HCT116 (cell line): ENCODE results near the gene ZNF438. TPM values are rescaled to one million over a fixed set of nuclear protein-coding genes. Genes with fewer than 3 reads are reported as not detected.

ENCODE experiments used
- ATAC-seq: fragments of 200-7000 bp; cut with Tn5 transposase; 2 replicates; pipeline ENCODE4 v1.9.1; 2020; ENCODE audit warnings: mild to moderate bottlenecking, moderate library complexity
- BruUV-seq: library from RNA; stranded (reverse); fragments of 400-500 nt; replicated peaks from 2 replicates; lab custom pipeline; 2021; lab: Mats Ljungman, UMichigan
- CTCF ChIA-PET: fragments of 300-600 bp; sonication (Branson Sonifier 250); formaldehyde crosslinking; loops from one replicate; lab custom pipeline; 2021; ENCODE audit warnings: antibody characterized with exemption; lab: Charles Lee
- POLR2A ChIA-PET: fragments of 300-600, 350-600 bp; sonication (Branson Sonifier 250); formaldehyde crosslinking; loops from one replicate; lab custom pipeline; 2021; ENCODE audit warnings: antibody characterized with exemption; lab: Charles Lee
- RAD21 ChIA-PET, 2 experiments: fragments of 300-600 bp; sonication (Branson Sonifier 250); formaldehyde crosslinking; loops; one replicate each; lab custom pipeline; 2023; ENCODE audit warnings: low total read pairs in 2 of 2; ENCODE audit not compliant: uncharacterized antibody in 2 of 2, unreplicated experiment in 2 of 2, low non-redundant PET in 1 of 2; lab: Charles Lee
- DNase-seq: peaks from one replicate; pipeline ENCODE4 v3.0.0-alpha.2; 2010; ENCODE audit warnings: low read depth, low spot score
- H2AFZ ChIP-seq: fragments of 200-600 bp; shearing (Covaris generic), sonication (generic); 2 replicates; pipeline ENCODE4 v1.6.1; 2017; ENCODE audit warnings: low read depth, mixed run types, mixed read lengths, antibody characterized with exemption, low read length; ENCODE audit not compliant: poor library complexity, severe bottlenecking
- H3K27ac ChIP-seq: 2 replicates; pipeline ENCODE4 v1.5.1; 2012; ENCODE audit warnings: low read depth, low read length
- H3K27me3 ChIP-seq: fragments of 200-600 bp; sonication (generic); 2 replicates; pipeline ENCODE4 v1.6.1; 2016; ENCODE audit warnings: mixed run types, low read length, mixed read lengths; ENCODE audit not compliant: insufficient read depth
- H3K36me3 ChIP-seq, 2 experiments: fragments of 200-500 bp in 1 of 2; fragments of 200-600 bp in 1 of 2; sonication (Bioruptor generic) in 1 of 2; sonication (generic) in 1 of 2; 2 replicates each; pipeline versions ENCODE4 v1.5.1 to v1.6.1; 2014 to 2016; ENCODE audit warnings: low read length in 2 of 2, inconsistent platforms in 1 of 2, mixed read lengths in 1 of 2, mixed run types in 1 of 2; ENCODE audit not compliant: insufficient read depth in 2 of 2, control insufficient read depth in 1 of 2
- H3K4me1 ChIP-seq, 2 experiments: fragments of 200-600 bp in 1 of 2; sonication (generic) in 1 of 2; 2 replicates each; pipeline versions ENCODE4 v1.5.1 to v1.6.1; 2012 to 2017; ENCODE audit warnings: low read length in 2 of 2, inconsistent platforms in 1 of 2, mild to moderate bottlenecking in 1 of 2, mixed read lengths in 1 of 2, mixed run types in 1 of 2, moderate library complexity in 1 of 2; ENCODE audit not compliant: insufficient read depth in 2 of 2, control insufficient read depth in 1 of 2
- H3K4me2 ChIP-seq: fragments of 200-600 bp; sonication (generic); 2 replicates; pipeline ENCODE4 v1.6.1; 2017; ENCODE audit warnings: mixed run types, low read length, mixed read lengths
- H3K4me3 ChIP-seq, 2 experiments: fragments of 200-600 bp in 1 of 2; sonication (generic) in 1 of 2; replicated peaks in 1 of 2; 2 replicates each; pipeline ENCODE4 v1.5.1; 2011 to 2016; ENCODE audit warnings: low read length in 2 of 2, control low read depth in 1 of 2, low read depth in 1 of 2, mild to moderate bottlenecking in 1 of 2, mixed read lengths in 1 of 2, mixed run types in 1 of 2
- H3K79me2 ChIP-seq: fragments of 200-600 bp; sonication (generic); 2 replicates; pipeline ENCODE4 v1.6.1; 2017; ENCODE audit warnings: mild to moderate bottlenecking, mixed run types, low read length, moderate library complexity, mixed read lengths; ENCODE audit not compliant: insufficient read depth
- H3K9ac ChIP-seq: fragments of 200-600 bp; sonication (generic); 2 replicates; pipeline ENCODE4 v1.6.1; 2016; ENCODE audit warnings: low read length, mixed read lengths
- H3K9me2 ChIP-seq: fragments of 200-600 bp; sonication (generic), shearing (Covaris generic); 2 replicates; pipeline ENCODE4 v1.6.1; 2017; ENCODE audit warnings: mixed run types, mild to moderate bottlenecking, moderate library complexity; ENCODE audit not compliant: insufficient read depth
- H3K9me3 ChIP-seq, 2 experiments: fragments of 200-500 bp in 1 of 2; fragments of 200-600 bp in 1 of 2; sonication (Bioruptor generic) in 1 of 2; sonication (generic) in 1 of 2; 2 replicates each; pipeline ENCODE4 v1.6.1; 2014 to 2017; ENCODE audit warnings: low read length in 2 of 2, mixed read lengths in 2 of 2, inconsistent platforms in 1 of 2, low read depth in 1 of 2, mild to moderate bottlenecking in 1 of 2, mixed run types in 1 of 2, moderate library complexity in 1 of 2; ENCODE audit not compliant: control insufficient read depth in 1 of 2, insufficient read depth in 1 of 2
- H4K20me1 ChIP-seq: fragments of 200-600 bp; sonication (generic), shearing (Covaris generic); 2 replicates; pipeline ENCODE4 v1.6.1; 2017; ENCODE audit warnings: mixed run types, mild to moderate bottlenecking, moderate library complexity; ENCODE audit not compliant: insufficient read depth
- CBX3 ChIP-seq: IDR thresholded peaks from 2 replicates; pipeline ENCODE4 v1.6.1; 2012; ENCODE audit warnings: low read depth
- ELF1 ChIP-seq: IDR thresholded peaks from 2 replicates; pipeline ENCODE4 v1.6.1; 2012; ENCODE audit warnings: low read depth, borderline replicate concordance
- JUND ChIP-seq: IDR thresholded peaks from 2 replicates; pipeline ENCODE4 v1.6.1; 2012
- POLR2AphosphoS5 ChIP-seq: IDR thresholded peaks from 2 replicates; pipeline ENCODE4 v1.6.1; 2011; ENCODE audit warnings: mild to moderate bottlenecking, low read depth, low read length, moderate library complexity
- SRF ChIP-seq: IDR thresholded peaks from 2 replicates; pipeline ENCODE4 v1.6.1; 2012; ENCODE audit warnings: low read depth
- YY1 ChIP-seq: IDR thresholded peaks from 2 replicates; pipeline ENCODE4 v1.6.1; 2011; ENCODE audit warnings: low read length, low read depth, moderate library complexity, mild to moderate bottlenecking; ENCODE audit not compliant: insufficient replicate concordance; ENCODE audit errors: extremely low read depth
- ZNF274 ChIP-seq: fragments of 200-500 bp; sonication (Bioruptor generic); IDR thresholded peaks from 2 replicates; pipeline ENCODE4 v1.6.1; 2014; ENCODE audit warnings: mild to moderate bottlenecking, low read depth, low read length, inconsistent platforms
- intact Hi-C: fragments of 100-400 bp; cut with micrococcal nuclease; formaldehyde crosslinking; loops from 2 replicates; pipeline ENCODE4 v1.10.0; 2022
- total RNA-seq: library from RNA; stranded (reverse); gene quantifications from one replicate; pipeline ENCODE4 v1.2.1, GENCODE V29; 2021; ENCODE audit not compliant: unreplicated experiment
- TF ChIP-seq, protein P1 (sequence below): IDR thresholded peaks from 2 replicates; pipeline ENCODE4 v1.6.1; 2012
- TF ChIP-seq, protein P2 (sequence below): IDR thresholded peaks from 2 replicates; pipeline ENCODE4 v1.6.1; 2012; ENCODE audit warnings: low read depth

The ZNF438 gene
- total RNA-seq, 1 experiment from 2014 or later, result 3.3 TPM

DNA sequence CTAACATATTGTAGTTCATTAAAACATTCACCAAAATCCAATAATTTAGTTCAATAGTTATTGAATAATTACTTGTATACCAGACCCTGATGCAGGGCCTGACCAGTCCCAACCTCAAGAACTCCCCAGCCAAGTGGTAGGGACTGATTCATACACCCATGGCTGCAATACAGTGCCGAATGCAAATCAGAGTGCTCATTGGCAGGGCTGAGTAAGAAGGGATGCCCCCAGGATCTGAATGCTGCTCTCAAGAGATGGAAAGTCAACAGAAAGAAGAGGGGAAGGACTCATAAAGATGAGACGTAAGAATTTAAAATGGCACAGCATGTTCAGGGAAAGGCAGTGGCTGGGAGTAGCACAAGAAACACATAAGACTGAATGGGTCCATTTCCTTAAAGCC is 29.9 kb downstream of the ZNF438 start:
- H3K36me3 ChIP-seq, result no peaks in the 10 kb centered on the region
- DNase-seq, result no peak
- intact Hi-C loops, result no loop called here
- TF ChIP-seq ZNF274 (no peak), CBX3 (no peak), JUND (no peak), POLR2AphosphoS5 (no peak), ELF1 (no peak), YY1 (no peak), SRF (no peak)
- TF ChIP-seq, protein P1, sequence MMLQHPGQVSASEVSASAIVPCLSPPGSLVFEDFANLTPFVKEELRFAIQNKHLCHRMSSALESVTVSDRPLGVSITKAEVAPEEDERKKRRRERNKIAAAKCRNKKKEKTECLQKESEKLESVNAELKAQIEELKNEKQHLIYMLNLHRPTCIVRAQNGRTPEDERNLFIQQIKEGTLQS, result no peak
- TF ChIP-seq, protein P2, sequence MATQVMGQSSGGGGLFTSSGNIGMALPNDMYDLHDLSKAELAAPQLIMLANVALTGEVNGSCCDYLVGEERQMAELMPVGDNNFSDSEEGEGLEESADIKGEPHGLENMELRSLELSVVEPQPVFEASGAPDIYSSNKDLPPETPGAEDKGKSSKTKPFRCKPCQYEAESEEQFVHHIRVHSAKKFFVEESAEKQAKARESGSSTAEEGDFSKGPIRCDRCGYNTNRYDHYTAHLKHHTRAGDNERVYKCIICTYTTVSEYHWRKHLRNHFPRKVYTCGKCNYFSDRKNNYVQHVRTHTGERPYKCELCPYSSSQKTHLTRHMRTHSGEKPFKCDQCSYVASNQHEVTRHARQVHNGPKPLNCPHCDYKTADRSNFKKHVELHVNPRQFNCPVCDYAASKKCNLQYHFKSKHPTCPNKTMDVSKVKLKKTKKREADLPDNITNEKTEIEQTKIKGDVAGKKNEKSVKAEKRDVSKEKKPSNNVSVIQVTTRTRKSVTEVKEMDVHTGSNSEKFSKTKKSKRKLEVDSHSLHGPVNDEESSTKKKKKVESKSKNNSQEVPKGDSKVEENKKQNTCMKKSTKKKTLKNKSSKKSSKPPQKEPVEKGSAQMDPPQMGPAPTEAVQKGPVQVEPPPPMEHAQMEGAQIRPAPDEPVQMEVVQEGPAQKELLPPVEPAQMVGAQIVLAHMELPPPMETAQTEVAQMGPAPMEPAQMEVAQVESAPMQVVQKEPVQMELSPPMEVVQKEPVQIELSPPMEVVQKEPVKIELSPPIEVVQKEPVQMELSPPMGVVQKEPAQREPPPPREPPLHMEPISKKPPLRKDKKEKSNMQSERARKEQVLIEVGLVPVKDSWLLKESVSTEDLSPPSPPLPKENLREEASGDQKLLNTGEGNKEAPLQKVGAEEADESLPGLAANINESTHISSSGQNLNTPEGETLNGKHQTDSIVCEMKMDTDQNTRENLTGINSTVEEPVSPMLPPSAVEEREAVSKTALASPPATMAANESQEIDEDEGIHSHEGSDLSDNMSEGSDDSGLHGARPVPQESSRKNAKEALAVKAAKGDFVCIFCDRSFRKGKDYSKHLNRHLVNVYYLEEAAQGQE, result no peak
- ATAC-seq, result no peak
- CTCF ChIA-PET, result no interaction called here
- no peaks in the 10 kb centered on the region for H3K9me2 ChIP-seq
- H3K4me2 ChIP-seq, result no peak overlapping the region
- no peaks in the 10 kb centered on the region for H3K79me2 ChIP-seq
- H3K4me3 ChIP-seq, result no peak overlapping the region
- H3K9me3 ChIP-seq, result no peaks in the 10 kb centered on the region
- H2AFZ ChIP-seq, result no peak overlapping the region
- RAD21 ChIA-PET, result no interaction called here
- no peaks in the 10 kb centered on the region for H3K27me3 ChIP-seq
- no TSS peak for BruUV-seq
- POLR2A ChIA-PET, result no interaction called here
- no peak overlapping the region for H3K9ac ChIP-seq
- H3K4me1 ChIP-seq, result peaks cover 0 to 11% of the 10 kb centered on the region in 2 experiments; a peak in 2 of 4 replicates
- no peak overlapping the region for H3K27ac ChIP-seq
- H4K20me1 ChIP-seq, result no peaks in the 10 kb centered on the region
